ENCODE measurements around the gene AHDC1.

The AHDC1 gene

GRCh38 chr1:27548136-27548853 is 55.6 kb downstream of the AHDC1 start:
- no peaks in the 10 kb centered on the region for H3K4me1 ChIP-seq (ENCODE audit: low read length)
- no peak overlapping the region for H3K4me2 ChIP-seq (ENCODE audit: low read depth, low read length)
- TF ChIP-seq EZH2phosphoT487 (IDR thresholded peaks at IDR 0.05; ENCODE audit: low read length): no peak
- no peaks in the 10 kb centered on the region for H3F3A ChIP-seq (ENCODE audit: insufficient read depth, low read length)
- no peaks in the 10 kb centered on the region for H3K9me2 ChIP-seq (replicated peaks; ENCODE audit: insufficient read depth, low read length)
- H3K36me3 ChIP-seq (replicated peaks; ENCODE audit: insufficient read depth, low read length): no peaks in the 10 kb centered on the region
- no peak for DNase-seq
- H3K9ac ChIP-seq (ENCODE audit: low read length): no peak overlapping the region
- no peaks in the 10 kb centered on the region for H3K27me3 ChIP-seq (replicated peaks; ENCODE audit: insufficient read depth, low read length)
- H3K27ac ChIP-seq (ENCODE audit: low read length): no peak overlapping the region
- H4K20me1 ChIP-seq (ENCODE audit: insufficient read depth, low read length): no peaks in the 10 kb centered on the region
- no peaks in the 10 kb centered on the region for H3K79me2 ChIP-seq (ENCODE audit: low read length)
- H2AFZ ChIP-seq (ENCODE audit: low read length): no peak overlapping the region
- no peaks in the 10 kb centered on the region for H3K9me3 ChIP-seq (replicated peaks; ENCODE audit: insufficient read depth, low read length)
- no peak overlapping the region for H3K4me3 ChIP-seq (ENCODE audit: low read length)

GRCh38 chr1:27547220-27548116 is 56.5 kb downstream of the AHDC1 start:
- H4K20me1 ChIP-seq (ENCODE audit: insufficient read depth, low read length): no peaks in the 10 kb centered on the region

DNA sequence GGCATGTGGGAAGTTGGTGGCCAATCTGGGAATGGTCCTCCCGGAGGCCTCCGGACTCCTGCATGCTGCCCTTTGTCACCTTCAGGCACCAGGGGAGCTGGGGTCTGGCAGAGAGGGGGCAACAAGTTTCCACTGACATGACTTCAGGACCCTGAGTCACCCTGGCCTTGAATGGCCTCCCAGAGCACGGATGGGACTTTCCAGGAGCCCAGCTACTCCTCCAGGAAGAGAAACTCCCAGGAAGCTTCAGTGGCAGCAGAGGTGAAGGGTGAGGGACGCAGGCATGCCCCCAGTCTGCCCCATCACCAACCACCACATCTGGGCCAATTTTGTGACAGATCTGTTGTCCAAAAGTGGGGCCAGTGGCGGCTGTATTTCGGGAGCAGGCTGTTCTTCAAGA is 58.1 kb downstream of the AHDC1 start:
- H3K79me2 ChIP-seq (ENCODE audit: low read length): no peaks in the 10 kb centered on the region
- H3K9me3 ChIP-seq (replicated peaks; ENCODE audit: insufficient read depth, low read length): no peaks in the 10 kb centered on the region
- no peak overlapping the region for H2AFZ ChIP-seq (ENCODE audit: low read length)
- H3K4me2 ChIP-seq (ENCODE audit: low read depth, low read length): no peak overlapping the region
- no peak overlapping the region for H3K9ac ChIP-seq (ENCODE audit: low read length)
- no peaks in the 10 kb centered on the region for H3F3A ChIP-seq (ENCODE audit: insufficient read depth, low read length)
- no peaks in the 10 kb centered on the region for H4K20me1 ChIP-seq (ENCODE audit: insufficient read depth, low read length)
- TF ChIP-seq EZH2 (optimal IDR thresholded peaks at IDR 0.05; ENCODE audit: low read depth, low read length): no peak
- TF ChIP-seq EZH2phosphoT487 (IDR thresholded peaks at IDR 0.05; ENCODE audit: low read length): no peak
- no peak for TF ChIP-seq CTCF (IDR thresholded peaks at IDR 0.05; ENCODE audit: low read length)
- H3K4me1 ChIP-seq (ENCODE audit: low read length): no peaks in the 10 kb centered on the region
- DNase-seq: no peak
- H3K27ac ChIP-seq (ENCODE audit: low read length): no peak overlapping the region
- no peak overlapping the region for H3K4me3 ChIP-seq (ENCODE audit: low read length)
- H3K36me3 ChIP-seq (replicated peaks; ENCODE audit: insufficient read depth, low read length): no peaks in the 10 kb centered on the region
- H3K27me3 ChIP-seq (replicated peaks; ENCODE audit: insufficient read depth, low read length): no peaks in the 10 kb centered on the region
- H3K9me2 ChIP-seq (replicated peaks; ENCODE audit: insufficient read depth, low read length): no peaks in the 10 kb centered on the region

More at GRCh38 chr1:27547220-27548116, 56.5 kb downstream of the AHDC1 start:
- H3K9me2 ChIP-seq (replicated peaks; ENCODE audit: insufficient read depth, low read length): no peaks in the 10 kb centered on the region
- TF ChIP-seq CTCF (IDR thresholded peaks at IDR 0.05; ENCODE audit: low read length): no peak
- TF ChIP-seq EZH2 (optimal IDR thresholded peaks at IDR 0.05; ENCODE audit: low read depth, low read length): no peak
- no peak for TF ChIP-seq EZH2phosphoT487 (IDR thresholded peaks at IDR 0.05; ENCODE audit: low read length)
- no peak overlapping the region for H3K4me2 ChIP-seq (ENCODE audit: low read depth, low read length)
- H3K27ac ChIP-seq (ENCODE audit: low read length): no peak overlapping the region
- H3K27me3 ChIP-seq (replicated peaks; ENCODE audit: insufficient read depth, low read length): no peaks in the 10 kb centered on the region
- H3F3A ChIP-seq (ENCODE audit: insufficient read depth, low read length): no peaks in the 10 kb centered on the region
- H3K79me2 ChIP-seq (ENCODE audit: low read length): no peaks in the 10 kb centered on the region
- DNase-seq: no peak
- no peaks in the 10 kb centered on the region for H3K9me3 ChIP-seq (replicated peaks; ENCODE audit: insufficient read depth, low read length)
- no peaks in the 10 kb centered on the region for H3K36me3 ChIP-seq (replicated peaks; ENCODE audit: insufficient read depth, low read length)
- no peak overlapping the region for H3K4me3 ChIP-seq (ENCODE audit: low read length)
- H2AFZ ChIP-seq (ENCODE audit: low read length): no peak overlapping the region
- H3K9ac ChIP-seq (ENCODE audit: low read length): no peak overlapping the region
- H3K4me1 ChIP-seq (ENCODE audit: low read length): no peaks in the 10 kb centered on the region

Data from MM.1S (cell line).